ENCODE data around the gene NUFIP2.
A peak's percentile ranks its signal among the peaks of the same experiment; 100 is the strongest.
"Not testable (repeated sequence)": the region's sequence is repeated elsewhere in the genome, so short reads cannot be mapped to it uniquely, and the experiment has no call there.

The NUFIP2 gene

GRCh38 chr17:29238133-29238850, 55.7 kb downstream of the NUFIP2 start:
- DNase-seq (ENCODE audit: low spot score) (peak; percentile 19), FAIRE-seq (peak; percentile 45)

GRCh38 chr17:29237476-29238132, 56.3 kb downstream of the NUFIP2 start:
- FAIRE-seq (no peak), DNase-seq (ENCODE audit: low spot score) (peak; percentile 35)

GRCh38 chr17:29235904-29236303, 58.0 kb downstream of the NUFIP2 start:
- DNase-seq (ENCODE audit: low spot score) (no peak), FAIRE-seq (no peak)

- FAIRE-seq, result not testable (repeated sequence)
Measured at GRCh38 chr17:29234972-29235371, 59.0 kb downstream of the NUFIP2 start.

GRCh38 chr17:29233301-29233700, 60.6 kb downstream of the NUFIP2 start:
- FAIRE-seq, result no peak
- no peak for DNase-seq (ENCODE audit: low spot score)

More at GRCh38 chr17:29234972-29235371, 59.0 kb downstream of the NUFIP2 start:
- DNase-seq (ENCODE audit: low spot score), result not testable (repeated sequence)

GRCh38 chr17:29225396-29225795, 68.6 kb downstream of the NUFIP2 start:
- no peak for FAIRE-seq
- no peak for DNase-seq (ENCODE audit: low spot score)

- not testable (repeated sequence) for FAIRE-seq; DNase-seq (ENCODE audit: low spot score)
Measured at GRCh38 chr17:29221338-29221737, 72.6 kb downstream of the NUFIP2 start.

- FAIRE-seq, result peak; percentile 38
- DNase-seq (ENCODE audit: low spot score), result peak; percentile 60
Measured at GRCh38 chr17:29219378-29220047, 74.4 kb downstream of the NUFIP2 start.

GRCh38 chr17:29216856-29217255, 77.1 kb downstream of the NUFIP2 start:
- FAIRE-seq, result no peak
- DNase-seq (ENCODE audit: low spot score), result no peak

GRCh38 chr17:29216181-29216580, 77.8 kb downstream of the NUFIP2 start:
- FAIRE-seq (no peak), DNase-seq (ENCODE audit: low spot score) (no peak)

- FAIRE-seq, result no peak
- peak; percentile 31 for DNase-seq (ENCODE audit: low spot score)
Measured at GRCh38 chr17:29215717-29216116, 78.2 kb downstream of the NUFIP2 start.

- FAIRE-seq (no peak), DNase-seq (ENCODE audit: low spot score) (no peak)
Measured at GRCh38 chr17:29215174-29215573, 78.8 kb downstream of the NUFIP2 start.

GRCh38 chr17:29214215-29215146, 79.5 kb downstream of the NUFIP2 start:
- FAIRE-seq, result no peak

GRCh38 chr17:29212681-29213121, 81.2 kb downstream of the NUFIP2 start:
- DNase-seq (ENCODE audit: low spot score) (no peak), FAIRE-seq (no peak)

More at GRCh38 chr17:29214215-29215146, 79.5 kb downstream of the NUFIP2 start:
- DNase-seq (ENCODE audit: low spot score), result no peak

- DNase-seq (ENCODE audit: low spot score) (no peak), FAIRE-seq (no peak)
Measured at GRCh38 chr17:29212094-29212631, 81.8 kb downstream of the NUFIP2 start.

GRCh38 chr17:29210879-29211278, 83.1 kb downstream of the NUFIP2 start:
- FAIRE-seq (no peak), DNase-seq (ENCODE audit: low spot score) (no peak)

- no peak for FAIRE-seq
- no peak for DNase-seq (ENCODE audit: low spot score)
Measured at GRCh38 chr17:29209073-29209472, 84.9 kb downstream of the NUFIP2 start.

- FAIRE-seq (no peak), DNase-seq (ENCODE audit: low spot score) (no peak)
Measured at GRCh38 chr17:29207975-29208374, 86.0 kb downstream of the NUFIP2 start.
